Transverse colon (tissue), 4 donors: Measurements from ENCODE around the gene OAS1.

ENCODE experiments used
- EP300 ChIP-seq: sonication (generic); formaldehyde crosslinking; IDR thresholded peaks from one replicate; pipeline ENCODE4 v1.6.1; 2017; ENCODE audit warnings: antibody characterized with exemption, low read depth
- POLR2A ChIP-seq: fragments of 450-650 bp; IDR thresholded peaks from one replicate; pipeline ENCODE4 v1.6.1; 2016; ENCODE audit warnings: antibody characterized with exemption, mild to moderate bottlenecking, moderate library complexity
- POLR2AphosphoS5 ChIP-seq, 3 donors: sonication (generic); formaldehyde crosslinking; IDR thresholded peaks; one replicate each; pipeline ENCODE4 v1.6.1; 2016; ENCODE audit warnings: antibody characterized with exemption in 3 of 3
- TF ChIP-seq, protein P1 (sequence below), 5 experiments: fragments of 200-600 bp in 3 of 5; fragments of 450-650 bp in 2 of 5; sonication (generic) in 3 of 5; IDR thresholded peaks; 1 replicate in 2 of 5; 2 replicates in 3 of 5; pipeline ENCODE4 v1.5.1; 2016 to 2017; ENCODE audit warnings: antibody characterized with exemption in 5 of 5, inconsistent platforms in 3 of 5, mild to moderate bottlenecking in 2 of 5, moderate library complexity in 1 of 5

- peak in 1 of 3 donors; percentile 15 for TF ChIP-seq POLR2AphosphoS5 (IDR thresholded peaks at IDR 0.05)
- TF ChIP-seq, protein P1, sequence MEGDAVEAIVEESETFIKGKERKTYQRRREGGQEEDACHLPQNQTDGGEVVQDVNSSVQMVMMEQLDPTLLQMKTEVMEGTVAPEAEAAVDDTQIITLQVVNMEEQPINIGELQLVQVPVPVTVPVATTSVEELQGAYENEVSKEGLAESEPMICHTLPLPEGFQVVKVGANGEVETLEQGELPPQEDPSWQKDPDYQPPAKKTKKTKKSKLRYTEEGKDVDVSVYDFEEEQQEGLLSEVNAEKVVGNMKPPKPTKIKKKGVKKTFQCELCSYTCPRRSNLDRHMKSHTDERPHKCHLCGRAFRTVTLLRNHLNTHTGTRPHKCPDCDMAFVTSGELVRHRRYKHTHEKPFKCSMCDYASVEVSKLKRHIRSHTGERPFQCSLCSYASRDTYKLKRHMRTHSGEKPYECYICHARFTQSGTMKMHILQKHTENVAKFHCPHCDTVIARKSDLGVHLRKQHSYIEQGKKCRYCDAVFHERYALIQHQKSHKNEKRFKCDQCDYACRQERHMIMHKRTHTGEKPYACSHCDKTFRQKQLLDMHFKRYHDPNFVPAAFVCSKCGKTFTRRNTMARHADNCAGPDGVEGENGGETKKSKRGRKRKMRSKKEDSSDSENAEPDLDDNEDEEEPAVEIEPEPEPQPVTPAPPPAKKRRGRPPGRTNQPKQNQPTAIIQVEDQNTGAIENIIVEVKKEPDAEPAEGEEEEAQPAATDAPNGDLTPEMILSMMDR (IDR thresholded peaks at IDR 0.05), result no peak
- no peak for TF ChIP-seq POLR2A
- no peak for TF ChIP-seq EP300
Measured at GRCh38 chr12:112916270-112916669, 9.5 kb downstream of the OAS1 start.
